A549 (cell line): ENCODE results near the gene WNT3A. TPM values are rescaled to one million over a fixed set of nuclear protein-coding genes. Genes with fewer than 3 reads are reported as not detected.

Source experiments
- ATAC-seq, 2 experiments: fragments of 200-7000 bp in 1 of 2; fragments of >200 bp in 1 of 2; cut with Nextera tagmentation in 1 of 2; cut with Tn5 transposase in 1 of 2; 3 replicates each; pipeline versions ENCODE4 v1.8.0 to v1.9.1; 2018 to 2020; ENCODE audit warnings: mild to moderate bottlenecking in 1 of 2, moderate library complexity in 1 of 2
- CTCF ChIA-PET: fragments of 300-600 bp; sonication (Branson Sonifier 250); formaldehyde crosslinking; extraction: SDS; loops from one replicate; lab custom pipeline; 2021; ENCODE audit warnings: antibody characterized with exemption, inconsistent platforms; lab: Yijun Ruan, JAX
- POLR2A ChIA-PET: fragments of 350-600 bp; formaldehyde crosslinking; extraction: SDS; loops from one replicate; lab custom pipeline; 2021; ENCODE audit warnings: antibody characterized with exemption, inconsistent platforms; lab: Yijun Ruan, JAX
- DNase-seq, 2 experiments: peaks; one replicate each; pipeline versions ENCODE4 v3.0.0 to v3.0.0-alpha.2; 2011 to 2016; ENCODE audit warnings: low read depth in 1 of 2, low spot score in 1 of 2
- FAIRE-seq: peaks from 2 replicates; lab custom pipeline; 2011; peaks lifted over from hg19 to GRCh38; lab: Jason Lieb, UNC
- H3K27ac ChIP-seq, 2 experiments: fragments of >200 bp; sonication (Bioruptor Twin); formaldehyde crosslinking; 3 replicates each; pipeline ENCODE4 v1.5.1; 2016 to 2017
- H3K4me1 ChIP-seq: fragments of >200 bp; sonication (Bioruptor Twin); formaldehyde crosslinking; 3 replicates; pipeline ENCODE4 v1.6.1; 2016
- H3K4me2 ChIP-seq: fragments of >200 bp; sonication (Bioruptor Twin); formaldehyde crosslinking; 3 replicates; pipeline ENCODE4 v1.6.1; 2016
- H3K4me3 ChIP-seq: fragments of >200 bp; sonication (Bioruptor Twin); formaldehyde crosslinking; 3 replicates; pipeline ENCODE4 v1.5.1; 2016
- H3K9me3 ChIP-seq: fragments of >200 bp; sonication (Bioruptor Twin); formaldehyde crosslinking; 3 replicates; pipeline ENCODE4 v1.6.1; 2016
- BCL3 ChIP-seq: fragments of >200 bp; sonication (Bioruptor Twin); formaldehyde crosslinking; IDR thresholded peaks from 3 replicates; pipeline ENCODE4 v1.6.1; 2016
- BHLHE40 ChIP-seq: IDR thresholded peaks from 2 replicates; pipeline ENCODE4 v1.6.1; 2012; ENCODE audit warnings: low read depth, low read length, inconsistent platforms
- CHD4 ChIP-seq: fragments of 200-600 bp; sonication (generic); IDR thresholded peaks from 2 replicates; pipeline ENCODE4 v1.6.1; 2016; ENCODE audit warnings: antibody characterized with exemption, mild to moderate bottlenecking, borderline replicate concordance
- CTCF ChIP-seq: fragments of >200 bp; sonication (Bioruptor Twin); formaldehyde crosslinking; IDR thresholded peaks from 3 replicates; pipeline ENCODE4 v1.5.1; 2016
- E2F6 ChIP-seq: IDR thresholded peaks from 2 replicates; pipeline ENCODE4 v1.6.1; 2012; ENCODE audit warnings: low read depth, borderline replicate concordance
- EP300 ChIP-seq, 2 experiments: fragments of >200 bp; sonication (Bioruptor Twin); formaldehyde crosslinking; IDR thresholded peaks; 2 replicates in 1 of 2; 3 replicates in 1 of 2; pipeline ENCODE4 v1.6.1; 2016 to 2017
- HDAC2 ChIP-seq: fragments of 200-600 bp; sonication (generic); IDR thresholded peaks from 2 replicates; pipeline ENCODE4 v1.6.1; 2016
- HOXA7 ChIP-seq: fragments of 250-450 bp; sonication (Bioruptor Pico); IDR thresholded peaks from 2 replicates; pipeline ENCODE4 v1.5.0; 2020; ENCODE audit warnings: mild to moderate bottlenecking, moderate library complexity
- HOXB13 ChIP-seq: fragments of 250-450 bp; sonication (Bioruptor Pico); IDR thresholded peaks from 2 replicates; pipeline ENCODE4 v1.5.0; 2020; ENCODE audit warnings: low read depth, mild to moderate bottlenecking, moderate library complexity
- JUN ChIP-seq, 2 experiments: fragments of >200 bp; sonication (Bioruptor Twin); formaldehyde crosslinking; IDR thresholded peaks; 2 replicates in 1 of 2; 3 replicates in 1 of 2; pipeline ENCODE4 v1.6.1; 2016 to 2017
- KDM1A ChIP-seq: fragments of 200-600 bp; sonication (generic); IDR thresholded peaks from 2 replicates; pipeline ENCODE4 v1.6.1; 2016; ENCODE audit warnings: low read depth, mild to moderate bottlenecking
- MAZ ChIP-seq: fragments of 150-350 bp; IDR thresholded peaks from 2 replicates; pipeline ENCODE4 v1.6.1; 2014; ENCODE audit warnings: antibody characterized with exemption, low read depth, low read length, borderline replicate concordance
- MYC ChIP-seq: IDR thresholded peaks from 2 replicates; pipeline ENCODE4 v1.6.1; 2012; ENCODE audit warnings: mild to moderate bottlenecking, inconsistent platforms, low read length, improper control_type of control experiment, borderline replicate concordance
- NFE2L2 ChIP-seq: fragments of 150-350 bp; conservative IDR thresholded peaks from 2 replicates; pipeline ENCODE4 v1.6.1; 2014; ENCODE audit warnings: low read length
- NR3C1 ChIP-seq: fragments of >200 bp; sonication (Bioruptor Twin); formaldehyde crosslinking; IDR thresholded peaks from 3 replicates; pipeline ENCODE4 v1.6.1; 2017
- PHF8 ChIP-seq: fragments of 200-600 bp; sonication (generic); IDR thresholded peaks from 2 replicates; pipeline ENCODE4 v1.6.1; 2016; ENCODE audit warnings: low read depth, mild to moderate bottlenecking, antibody characterized with exemption, moderate library complexity, borderline replicate concordance
- REST ChIP-seq: fragments of 200-600 bp; sonication (generic); IDR thresholded peaks from 2 replicates; pipeline ENCODE4 v1.6.1; 2016; ENCODE audit warnings: antibody characterized with exemption, mild to moderate bottlenecking, moderate library complexity
- RFX5 ChIP-seq: fragments of 450-650 bp; IDR thresholded peaks from 2 replicates; pipeline ENCODE4 v1.7.1; 2014; ENCODE audit warnings: antibody characterized with exemption, mild to moderate bottlenecking, moderate library complexity
- RNF2 ChIP-seq: fragments of 200-600 bp; sonication (generic); IDR thresholded peaks from 2 replicates; pipeline ENCODE4 v1.6.1; 2016; ENCODE audit warnings: low read depth, mild to moderate bottlenecking, antibody characterized with exemption, moderate library complexity, borderline replicate concordance
- SMC3 ChIP-seq: fragments of >200 bp; sonication (Bioruptor Twin); formaldehyde crosslinking; IDR thresholded peaks from 3 replicates; pipeline ENCODE4 v1.6.1; 2018; ENCODE audit warnings: inconsistent platforms
- TP53 ChIP-seq: fragments of 250-450 bp; sonication (Bioruptor Pico); IDR thresholded peaks from 2 replicates; pipeline ENCODE4 v1.5.0; 2021; ENCODE audit warnings: mild to moderate bottlenecking, moderate library complexity
- USF2 ChIP-seq: fragments of 450-650 bp; IDR thresholded peaks from 2 replicates; pipeline ENCODE4 v1.6.1; 2014; ENCODE audit warnings: antibody characterized with exemption
- ZC3H11A ChIP-seq: fragments of 450-650 bp; IDR thresholded peaks from 2 replicates; pipeline ENCODE4 v1.6.1; 2014; ENCODE audit warnings: antibody characterized with exemption, mild to moderate bottlenecking
- ZFP36 ChIP-seq: fragments of 450-650 bp; IDR thresholded peaks from 2 replicates; pipeline ENCODE4 v1.6.1; 2014; ENCODE audit warnings: borderline replicate concordance; ENCODE audit not compliant: partially characterized antibody
- ZNF302 ChIP-seq: fragments of 250-450 bp; sonication (Bioruptor Pico); IDR thresholded peaks from 2 replicates; pipeline ENCODE4 v1.9.0; 2021; ENCODE audit warnings: inconsistent platforms, mild to moderate bottlenecking, moderate library complexity
- WGBS: methylation state at CpG from one replicate; pipeline ENCODE4 v1.1.6; 2017; ENCODE audit errors: missing lambda C conversion rate; 5-methylcytosine and 5-hydroxymethylcytosine counted together
- polyA plus RNA-seq, 4 experiments: library from polyadenylated mRNA; depleted of rRNA in 3 of 4; stranded (reverse); fragments of >200 nt; fragmentation: RNase III in 1 of 4; extraction: RNeasy Plus Mini Kit Qiagen cat#74134 plus additional on column Dnase treatment in 1 of 4; gene quantifications; 2 replicates in 3 of 4; 3 replicates in 1 of 4; pipeline ENCODE4 v1.2.3, GENCODE V29; 2011 to 2017

The WNT3A gene
- polyA plus RNA-seq, 2 of the 4 experiments (the other 2 are of a cell fraction), result not detected

GRCh38 chr1:228012555-228012954 is 5.8 kb downstream of the WNT3A start (continued):
- no peak for TF ChIP-seq NR3C1
- TF ChIP-seq SMC3, result no peak
- TF ChIP-seq ZC3H11A, result no peak
- no peak for TF ChIP-seq CHD4
- TF ChIP-seq PHF8, result no peak
- no peak for TF ChIP-seq USF2
- TF ChIP-seq RFX5, result no peak
- no peak for TF ChIP-seq BCL3

GRCh38 chr1:228013131-228013934 is 6.5 kb downstream of the WNT3A start:
- no peak for DNase-seq
- no peaks in the 10 kb centered on the region for H3K9me3 ChIP-seq
- peaks cover 9% of the 10 kb centered on the region for H3K4me1 ChIP-seq
- ChIA-PET CTCF (interaction anchor here (2.6 kb wide), 1 partner anchor 9 kb away, joined by 12 read pairs; no protein-coding TSS in a partner anchor), POLR2A (no interaction called here)
- no peak overlapping the region for H3K27ac ChIP-seq
- WGBS, result 40% methylated on average over 10 of the region's 24 CpGs
- TF ChIP-seq ZNF302 (CRISPR knock-in tag), result no peak
- TF ChIP-seq HDAC2, result no peak
- no peak for TF ChIP-seq ZC3H11A
- no peak for TF ChIP-seq KDM1A
- no peak for TF ChIP-seq HOXB13 (CRISPR knock-in tag)
- no peak for TF ChIP-seq ZFP36
- no peak for TF ChIP-seq HOXA7 (CRISPR knock-in tag)
- FAIRE-seq, result no peak
- no peak overlapping the region for H3K4me3 ChIP-seq
- no peak for ATAC-seq
- H3K4me2 ChIP-seq, result no peak overlapping the region

- FAIRE-seq (no peak), DNase-seq (no peak), ATAC-seq (no peak)
- CTCF ChIA-PET, result interaction anchor here (1.1 to 2.6 kb wide), 2 partner anchors 10 kb away, joined by 3 to 12 read pairs; no protein-coding TSS in a partner anchor
- H3K4me1 ChIP-seq, result peaks cover 9% of the 10 kb centered on the region
- no peak overlapping the region for H3K27ac ChIP-seq
- H3K9me3 ChIP-seq, result no peaks in the 10 kb centered on the region
- POLR2A ChIA-PET, result no interaction called here
- WGBS, result 70% methylated on average over 15 of the region's 21 CpGs
- no peak overlapping the region for H3K4me3 ChIP-seq
- H3K4me2 ChIP-seq, result no peak overlapping the region
- TF ChIP-seq EP300 (IDR thresholded peaks at IDR 0.05), result no peak
- no peak for TF ChIP-seq REST
- no peak for TF ChIP-seq MAZ
- TF ChIP-seq MYC, result no peak
- TF ChIP-seq E2F6, result no peak
- TF ChIP-seq RFX5, result no peak
- TF ChIP-seq BHLHE40, result no peak
- TF ChIP-seq RNF2, result no peak
- no peak for TF ChIP-seq NR3C1
- TF ChIP-seq TP53 (CRISPR knock-in tag), result no peak
- no peak for TF ChIP-seq JUN (IDR thresholded peaks at IDR 0.05)
- no peak for TF ChIP-seq CTCF
- no peak for TF ChIP-seq NFE2L2
These were observed 7.4 kb downstream of the WNT3A start for GRCh38 chr1:228013935-228014930.
